ELF-1 (cell line): ENCODE measurements around the gene PLCL1.
A peak's percentile ranks its signal among the peaks of the same experiment; 100 is the strongest.

Experiments
- DNase-seq: peaks from one replicate; pipeline ENCODE4 v3.0.0-alpha.2; 2016; ENCODE audit warnings: low read depth, low spot score

The PLCL1 gene

DNA sequence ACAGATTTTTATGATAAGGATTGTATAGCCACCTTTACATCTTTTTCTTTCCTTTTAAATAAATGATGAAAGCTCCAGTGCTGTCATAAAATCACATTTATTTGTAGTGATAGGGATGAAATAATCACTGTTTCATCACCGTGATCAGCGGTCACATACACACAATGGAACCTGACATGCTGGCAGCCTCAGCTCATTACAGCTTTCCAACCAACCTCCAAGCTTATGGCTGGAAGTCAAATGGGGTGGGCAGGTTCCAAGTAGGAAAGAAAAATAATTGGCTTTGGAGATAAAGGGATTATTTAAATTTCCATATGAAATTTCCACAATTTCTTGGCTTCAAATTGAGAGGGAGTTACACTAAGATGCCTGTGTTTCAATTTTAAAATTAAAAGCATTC lies 251.3 kb downstream of the PLCL1 start:
- DNase-seq: no peak

DNA sequence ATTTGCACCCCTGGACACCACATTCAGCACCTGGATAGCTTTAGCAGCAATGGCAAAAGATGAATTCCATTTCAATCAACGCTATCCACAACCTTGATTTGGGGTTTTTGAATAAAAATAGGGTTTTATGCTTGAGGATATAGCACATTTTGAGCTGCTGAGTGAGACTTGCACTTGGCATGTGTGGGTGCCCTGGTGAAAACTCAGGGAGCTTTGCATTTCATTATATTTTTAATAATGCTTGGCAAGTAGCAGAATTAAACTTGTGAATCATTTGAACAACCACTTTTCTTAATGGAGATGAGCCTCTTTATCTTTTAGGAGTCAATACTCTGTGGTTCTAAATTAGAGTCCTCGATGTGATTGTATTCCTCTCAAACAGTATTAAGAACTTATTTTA lies 252.4 kb downstream of the PLCL1 start:
- no peak for DNase-seq

DNA sequence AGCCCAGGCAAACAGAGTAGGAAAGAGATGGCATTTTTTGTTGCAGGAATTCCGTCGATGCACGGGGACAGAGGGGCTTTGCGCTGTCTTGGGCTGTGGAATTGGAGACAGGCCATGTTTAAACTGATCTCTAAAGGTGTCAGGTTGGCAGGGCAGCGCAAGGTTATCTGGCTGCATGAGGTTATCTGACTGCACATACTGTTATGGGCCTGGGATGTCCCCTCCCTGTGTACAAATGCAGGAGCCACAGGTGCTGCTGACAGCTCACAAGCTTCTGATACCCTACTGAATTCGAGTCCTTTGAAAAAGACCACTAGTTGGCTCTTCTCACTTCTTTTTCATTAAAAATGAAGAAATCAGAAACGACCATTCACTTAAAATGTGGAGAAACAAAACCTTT lies 255.4 kb downstream of the PLCL1 start:
- no peak for DNase-seq

DNA sequence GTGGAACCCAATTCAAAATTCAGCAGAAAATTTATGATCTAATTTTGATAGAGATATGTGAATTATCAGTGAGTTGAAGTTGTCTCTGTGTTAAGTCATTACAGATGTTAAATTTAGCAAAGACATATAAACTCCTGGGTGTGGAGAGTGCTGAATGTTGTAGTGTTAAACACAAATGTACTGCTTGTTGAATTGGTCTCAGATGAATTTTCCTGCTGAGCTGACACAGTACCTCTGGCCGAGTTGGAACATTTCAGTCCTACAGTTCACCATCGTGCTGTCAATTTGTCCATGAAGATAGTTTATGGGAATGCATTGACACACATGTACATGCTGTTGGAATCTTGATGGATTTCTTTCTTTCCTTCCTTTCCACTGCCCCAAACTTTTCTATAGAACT lies 255.9 kb downstream of the PLCL1 start:
- DNase-seq: no peak

DNA sequence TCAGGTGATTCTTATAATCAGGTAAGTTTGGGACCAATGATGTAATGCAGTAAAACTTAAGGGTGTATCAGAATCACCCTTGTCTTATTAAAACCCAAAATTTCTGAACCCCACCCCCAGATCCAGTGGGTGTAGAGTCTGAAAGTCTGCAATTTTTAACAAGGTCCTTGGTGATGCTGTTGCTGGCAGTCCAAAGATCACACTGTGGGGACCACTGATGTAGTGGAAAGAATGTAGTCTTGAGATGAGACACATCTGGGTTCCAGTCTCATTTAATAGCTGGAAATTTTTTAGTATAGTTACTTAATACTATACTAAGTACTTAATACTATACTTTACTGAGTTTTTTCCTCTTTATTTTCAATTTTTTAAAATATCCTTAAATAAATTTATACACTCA lies 258.4 kb downstream of the PLCL1 start:
- DNase-seq: no peak

DNA sequence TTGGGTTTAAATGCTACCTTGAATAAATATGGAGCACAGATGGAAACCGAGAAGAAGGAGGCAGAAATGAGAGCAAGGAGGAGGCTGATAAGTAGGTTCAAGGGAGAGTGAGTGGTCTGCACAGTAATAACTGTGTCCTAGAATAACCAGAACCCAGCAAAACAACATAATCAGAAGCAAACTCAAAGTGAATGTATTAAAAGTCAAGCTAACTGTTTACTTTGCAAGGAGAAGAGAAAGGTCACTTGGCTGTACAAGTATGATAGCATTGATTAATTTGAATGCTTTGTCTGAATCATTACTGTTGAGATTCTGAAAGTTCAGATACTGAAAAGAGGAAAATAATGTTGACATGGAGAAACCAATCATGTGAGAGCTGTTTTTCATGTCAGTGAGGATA lies 258.8 kb downstream of the PLCL1 start:
- DNase-seq: no peak

DNA sequence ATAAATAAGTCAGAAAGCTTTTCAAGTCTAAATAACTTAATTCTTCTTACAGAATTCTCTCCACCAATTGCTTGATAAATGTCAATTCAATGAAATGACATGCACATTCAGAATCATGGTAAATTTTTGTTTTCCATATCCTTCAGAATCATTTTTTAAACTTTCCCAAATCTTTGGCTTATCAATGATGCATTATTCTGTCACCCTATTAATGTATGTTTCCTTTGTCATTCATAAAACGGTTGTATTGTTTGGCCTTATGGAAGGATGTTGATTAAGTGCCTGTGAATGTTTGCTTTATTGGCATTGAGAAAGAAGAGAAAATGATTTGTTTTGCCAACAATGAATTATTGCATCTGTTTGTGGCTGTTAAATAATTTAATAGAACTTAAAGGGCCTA lies 260.9 kb downstream of the PLCL1 start:
- no peak for DNase-seq

DNA sequence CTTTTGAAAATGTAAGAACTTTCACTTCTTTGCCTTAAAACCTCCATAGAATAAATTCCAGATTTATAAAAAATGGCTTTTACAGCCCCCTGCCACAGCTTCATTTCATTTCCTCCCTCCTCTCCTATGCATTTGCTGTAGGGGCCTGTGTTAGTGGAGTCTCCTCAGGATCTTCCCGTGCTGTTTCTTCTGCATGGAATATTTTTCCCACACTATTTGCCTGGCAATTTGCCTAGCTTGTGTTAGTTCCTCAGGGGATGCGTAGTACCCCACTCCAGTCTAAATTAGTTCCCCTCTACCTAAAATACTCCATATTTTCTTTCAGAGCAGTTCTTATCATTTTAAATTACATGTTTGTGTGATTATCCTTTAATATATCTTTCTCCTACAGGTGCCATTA lies 262.2 kb downstream of the PLCL1 start:
- no peak for DNase-seq

DNA sequence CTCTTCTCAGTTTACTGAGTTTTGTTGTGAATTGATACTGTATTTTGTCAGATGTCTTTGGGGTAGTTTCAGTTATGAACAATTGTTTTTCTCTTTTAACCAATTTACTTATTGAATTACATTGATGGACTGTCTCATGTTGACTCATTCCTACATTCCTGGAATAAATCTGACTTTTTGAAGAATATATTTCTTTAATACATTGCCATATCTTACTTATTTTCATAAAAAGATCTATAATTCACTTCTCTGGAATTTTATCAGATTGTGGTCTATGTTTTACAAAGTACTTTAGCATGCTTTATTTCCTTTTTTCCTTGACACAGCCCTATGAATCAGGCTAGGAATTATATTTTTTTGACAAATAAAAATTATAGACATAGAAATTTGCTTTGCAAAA lies 268.3 kb downstream of the PLCL1 start:
- DNase-seq: no peak

DNA sequence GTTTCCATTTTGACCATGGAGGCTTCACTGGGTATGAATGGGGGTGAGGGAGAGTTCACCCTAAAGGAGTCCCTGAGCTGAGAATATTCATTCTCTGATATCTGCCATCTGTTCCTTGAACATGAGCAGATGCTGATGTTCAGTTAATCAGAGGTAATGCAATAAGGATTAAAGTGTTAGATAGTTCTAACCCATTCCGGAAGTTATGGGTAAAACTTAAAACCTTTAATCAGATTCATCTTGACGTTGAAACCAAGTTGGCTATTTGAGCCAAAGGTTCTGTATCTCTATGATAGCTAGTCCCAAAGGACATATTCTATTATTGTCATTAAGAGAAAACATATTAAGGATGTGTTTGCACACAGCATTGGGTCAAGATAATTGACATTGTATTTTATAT lies 268.9 kb downstream of the PLCL1 start:
- DNase-seq: no peak

DNA sequence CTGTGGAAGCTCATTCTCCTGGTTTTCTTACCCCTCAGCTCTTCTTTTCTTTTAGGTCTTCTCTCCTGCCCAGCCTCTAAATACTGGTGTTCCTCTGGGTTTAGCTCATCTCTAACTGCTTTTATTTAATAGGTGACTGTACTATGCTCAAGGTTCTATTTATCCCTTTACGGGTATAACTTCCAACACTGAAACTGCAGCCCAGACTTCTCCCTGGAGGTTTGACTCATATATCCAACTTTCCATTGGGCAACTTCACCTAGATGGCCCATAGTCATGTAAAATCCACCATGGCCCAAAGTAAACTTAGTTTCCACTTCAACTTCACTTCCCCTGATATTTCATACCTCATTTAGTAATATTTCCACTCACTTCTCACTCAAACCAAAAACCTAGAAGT lies 273.1 kb downstream of the PLCL1 start:
- no peak for DNase-seq

DNA sequence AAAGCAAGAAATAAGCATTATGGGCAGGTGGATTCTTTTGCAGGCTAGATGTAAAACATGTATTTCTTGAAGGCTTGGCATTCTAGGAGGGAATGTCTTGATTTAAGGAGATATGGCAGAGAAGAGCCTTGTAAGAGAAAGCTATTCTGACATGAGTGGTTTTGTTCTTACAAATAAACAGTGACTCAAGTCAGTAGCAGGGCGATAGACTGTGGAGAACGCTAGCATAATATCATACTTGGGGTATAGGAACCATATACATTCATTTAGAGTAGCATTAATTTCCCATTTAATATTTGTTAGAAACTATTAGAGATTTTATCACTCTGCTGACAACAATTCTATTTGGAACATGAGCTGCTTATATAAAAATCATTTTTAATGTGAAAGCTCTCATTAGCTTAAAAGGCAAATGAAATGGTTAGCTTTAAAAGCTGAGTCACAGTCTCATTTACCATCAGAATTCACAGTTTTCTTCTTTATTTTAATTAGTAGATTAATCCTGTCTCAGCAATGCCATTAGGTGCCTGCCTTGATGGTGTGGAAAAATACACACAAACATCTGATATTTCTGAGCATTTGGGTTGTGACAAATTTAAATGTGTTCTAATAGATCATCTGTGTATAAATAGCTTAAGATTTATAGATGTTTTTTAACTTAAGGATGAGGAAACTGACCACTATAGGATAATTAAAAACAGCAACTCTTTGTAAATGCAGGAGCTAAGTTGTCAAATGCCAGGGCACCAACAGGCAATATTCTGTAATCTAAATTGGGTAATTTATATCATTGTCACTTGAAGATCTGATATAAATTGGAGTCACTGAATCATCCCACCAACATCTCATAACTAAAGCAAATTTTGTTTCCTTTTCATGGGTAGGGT lies 276.7 kb downstream of the PLCL1 start:
- no peak for DNase-seq

DNA sequence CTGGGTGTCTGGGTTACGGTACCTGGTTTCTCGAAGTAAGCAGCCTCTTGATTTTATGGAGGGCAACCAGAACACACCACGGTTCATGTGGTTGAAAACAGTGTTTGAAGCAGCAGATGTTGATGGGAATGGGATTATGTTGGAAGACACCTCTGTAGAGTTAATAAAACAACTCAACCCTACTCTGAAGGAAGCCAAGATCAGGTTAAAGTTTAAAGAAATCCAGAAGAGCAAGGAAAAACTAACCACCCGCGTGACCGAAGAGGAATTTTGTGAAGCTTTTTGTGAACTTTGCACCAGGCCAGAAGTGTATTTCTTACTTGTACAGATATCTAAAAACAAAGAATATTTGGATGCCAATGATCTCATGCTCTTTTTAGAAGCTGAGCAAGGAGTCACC lies 279.8 kb downstream of the PLCL1 start:
- DNase-seq: no peak

DNA sequence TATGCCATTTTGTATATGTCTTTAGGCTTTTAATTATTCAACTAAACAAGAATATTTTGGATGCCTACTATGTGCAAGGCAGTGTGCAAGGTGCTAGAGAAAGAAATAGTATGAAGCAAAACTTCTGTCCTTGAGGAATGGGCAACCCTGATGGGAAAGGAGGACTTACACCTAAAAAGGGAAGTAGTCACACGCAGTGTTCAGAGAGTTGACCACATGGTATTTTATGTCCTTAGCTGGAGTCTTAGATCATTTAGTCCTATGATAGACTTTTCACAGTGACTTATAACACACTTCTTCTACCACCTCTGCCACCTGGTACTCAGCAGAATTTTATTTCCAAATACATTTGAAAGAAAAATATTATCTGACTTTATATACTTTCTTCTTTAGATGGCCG lies 291.6 kb downstream of the PLCL1 start:
- DNase-seq: no peak

DNA sequence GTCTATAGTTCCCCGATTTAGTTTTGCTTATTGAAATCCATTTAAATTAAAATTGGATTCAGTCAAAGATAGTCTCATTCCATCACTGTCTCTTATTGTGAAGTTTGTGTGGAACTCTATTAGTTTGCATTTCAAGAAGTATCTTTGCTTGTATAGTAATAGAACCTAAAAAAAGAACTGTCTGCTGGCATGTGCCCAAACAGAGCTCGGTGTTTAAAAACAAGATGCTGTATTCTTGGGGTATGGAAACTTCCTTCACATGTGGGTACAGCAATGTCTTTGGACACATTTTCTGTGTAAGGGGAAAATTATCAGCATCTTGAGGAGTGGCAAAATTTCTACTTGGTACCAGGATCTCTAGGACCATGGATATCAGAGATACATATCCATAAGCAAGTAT lies 292.6 kb downstream of the PLCL1 start:
- no peak for DNase-seq

DNA sequence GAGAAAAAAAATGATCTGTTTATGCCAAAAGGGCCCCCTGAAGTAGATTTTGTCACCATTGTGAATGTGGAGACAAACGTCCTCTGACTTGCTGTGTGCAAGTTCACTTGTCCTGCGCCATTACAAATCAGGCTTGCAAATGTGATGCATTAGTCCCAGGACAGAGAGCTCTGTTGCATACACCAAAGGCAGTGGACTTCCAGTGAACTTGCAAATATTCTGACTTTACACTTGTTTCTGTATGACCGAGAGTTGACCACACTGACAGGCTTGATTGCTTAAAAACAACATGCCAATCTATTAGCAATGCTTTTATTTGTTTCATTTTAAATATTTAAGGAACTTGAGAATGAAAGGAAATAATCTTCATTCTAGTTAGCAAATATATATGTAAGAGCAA lies 293.2 kb downstream of the PLCL1 start:
- DNase-seq: no peak

DNA sequence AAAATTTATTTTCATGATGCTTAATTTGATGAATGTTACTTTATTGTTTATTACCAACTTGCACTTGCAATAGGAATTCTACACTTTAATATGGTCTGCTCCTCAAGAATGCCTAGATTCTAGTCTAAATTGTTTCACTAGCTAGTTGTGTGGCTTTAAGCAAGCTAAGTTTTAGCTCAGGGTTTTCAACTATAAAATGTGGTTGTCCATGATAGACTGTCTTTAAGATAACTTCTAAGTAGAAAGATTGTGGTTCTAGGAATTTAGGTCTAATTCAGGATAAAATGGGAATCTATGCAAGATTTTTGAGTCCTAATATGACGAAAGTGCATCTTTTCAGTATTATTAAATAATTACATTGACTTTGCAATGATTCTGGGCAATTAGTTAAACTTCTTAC lies 294.0 kb downstream of the PLCL1 start:
- DNase-seq: no peak

DNA sequence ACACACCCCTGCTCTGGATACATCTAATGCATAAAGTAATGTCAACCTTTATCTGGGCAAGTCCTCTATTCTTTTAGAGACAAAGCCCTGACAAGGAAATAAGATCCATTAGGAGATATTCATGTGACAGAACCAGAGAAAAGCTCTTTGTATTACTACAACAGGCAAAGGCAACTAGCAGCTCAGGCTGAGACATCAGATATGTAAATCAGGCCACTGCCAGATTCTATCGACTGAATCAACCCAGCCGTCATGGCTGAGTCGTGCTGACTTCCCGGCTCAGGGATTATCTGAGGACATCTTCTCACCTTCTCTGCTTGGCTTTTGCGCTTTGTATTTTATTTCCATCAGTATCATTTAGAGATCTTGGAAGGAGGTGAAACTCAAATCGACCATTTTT lies 294.5 kb downstream of the PLCL1 start:
- DNase-seq: peak; percentile 1

DNA sequence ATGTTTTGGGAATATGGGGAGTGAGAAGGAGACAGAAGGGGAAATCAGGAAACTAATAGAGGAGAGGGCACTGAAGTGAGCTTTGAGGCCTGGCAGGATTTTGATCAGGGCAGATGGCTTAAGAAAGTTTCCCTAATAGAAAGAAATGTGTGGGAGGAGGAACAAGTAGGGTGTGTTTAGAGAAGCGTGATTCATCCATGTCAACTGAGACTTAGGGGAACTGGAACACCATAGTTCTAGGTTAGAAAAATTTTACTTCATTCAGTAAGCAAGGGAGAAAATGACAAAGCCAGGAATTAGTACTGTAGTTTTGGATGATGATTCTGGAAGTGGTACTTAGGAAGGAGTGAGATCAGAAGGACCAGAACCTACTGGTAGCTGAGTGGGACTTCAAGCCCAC lies 296.0 kb downstream of the PLCL1 start:
- DNase-seq: no peak

DNA sequence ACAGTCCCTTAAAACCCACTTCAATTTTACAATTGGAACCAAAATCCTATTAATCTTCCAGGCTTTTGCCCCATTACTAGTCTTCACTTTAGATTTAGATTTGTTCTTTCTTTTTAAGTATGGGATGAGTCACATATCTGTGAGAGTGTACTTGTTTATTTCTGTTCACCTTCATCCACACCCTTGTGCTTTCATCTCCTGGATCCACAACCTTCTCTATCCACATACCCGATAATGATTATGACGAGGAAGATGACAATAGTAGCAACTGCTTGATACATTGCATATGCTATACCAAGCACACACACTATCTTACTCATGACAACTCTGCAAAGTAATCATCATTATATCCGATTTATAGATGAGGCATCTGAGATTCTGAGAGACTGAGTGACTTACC lies 297.3 kb downstream of the PLCL1 start:
- no peak for DNase-seq

DNA sequence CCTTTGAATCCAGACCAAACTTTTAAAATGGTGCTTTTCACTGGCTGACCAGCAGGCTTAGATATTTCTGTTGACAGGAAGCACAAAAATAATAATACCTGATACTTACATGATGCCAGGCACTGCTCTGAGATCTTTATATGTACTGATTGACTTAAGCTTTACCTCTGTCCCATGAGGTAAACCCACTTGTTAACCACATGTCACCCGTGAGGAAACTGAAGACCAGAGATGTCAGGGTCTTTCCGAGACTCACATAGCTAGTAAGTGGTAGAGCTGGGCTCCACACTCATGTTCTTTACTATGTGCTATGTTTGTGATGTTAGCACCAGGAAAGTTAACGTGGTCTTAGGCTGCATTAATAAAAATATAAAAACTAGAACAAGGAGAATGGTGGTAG lies 297.7 kb downstream of the PLCL1 start:
- no peak for DNase-seq

DNA sequence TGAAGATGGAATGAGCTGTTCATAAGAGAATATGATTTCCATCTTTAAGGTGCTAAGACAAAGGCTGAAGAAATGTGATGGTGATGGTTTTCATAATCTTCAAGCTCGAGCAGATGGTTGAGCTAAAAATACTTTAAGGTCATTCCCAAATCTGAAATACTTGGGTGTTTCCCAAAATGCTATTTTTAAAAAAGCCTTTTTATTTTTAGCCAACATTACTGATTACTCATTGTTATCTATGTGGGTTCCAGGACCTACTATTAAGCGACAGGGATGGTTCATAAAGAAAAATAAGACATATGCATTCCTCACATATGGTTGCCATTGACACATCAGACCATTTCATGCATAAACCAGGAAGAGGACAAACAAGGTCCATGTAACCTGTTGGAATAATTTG lies 298.5 kb downstream of the PLCL1 start:
- DNase-seq: no peak

DNA sequence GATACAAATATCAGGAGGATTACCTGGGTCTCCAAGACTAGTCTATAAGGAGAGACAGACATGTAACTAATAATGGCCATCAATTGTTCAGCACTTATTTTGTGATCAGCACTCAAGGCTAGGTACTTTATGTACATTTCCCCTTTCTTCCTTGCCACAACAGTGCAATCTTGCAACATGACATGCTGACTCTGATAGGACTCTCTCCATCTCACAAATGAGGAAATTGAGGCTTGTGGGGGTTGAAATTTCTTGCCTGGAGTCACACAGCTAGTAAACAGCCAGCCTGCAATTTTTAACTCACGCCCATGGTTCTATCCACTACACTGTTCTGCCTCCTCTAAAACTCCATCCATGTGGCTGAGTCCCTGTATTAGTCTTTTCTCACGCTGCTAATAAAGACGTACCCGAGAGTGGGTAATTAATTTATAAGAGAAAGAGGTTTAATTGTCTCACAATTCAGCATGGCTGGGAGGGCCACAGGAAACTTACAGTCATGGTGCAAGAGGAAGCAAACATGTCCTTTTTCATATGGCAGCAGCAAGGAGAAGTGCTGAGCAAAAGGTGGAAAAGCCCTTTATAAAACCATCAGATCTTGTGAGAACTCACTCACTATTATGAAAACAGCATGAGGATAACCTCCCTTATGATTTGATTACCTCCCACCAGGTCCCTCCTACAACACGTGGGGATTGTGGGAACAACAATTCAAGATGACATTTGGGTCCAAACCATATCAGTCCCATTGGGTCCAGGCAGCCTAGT lies 302.4 kb downstream of the PLCL1 start:
- DNase-seq: no peak
